ENCODE data around the gene KRT86. TPM values are rescaled to one million over a fixed set of nuclear protein-coding genes. Genes with fewer than 3 reads are reported as not detected.
"Not testable (repeated sequence)": the region's sequence is repeated elsewhere in the genome, so short reads cannot be mapped to it uniquely, and the experiment has no call there.

Gene KRT86
- total RNA-seq, 1 donor from 2014 or later: not detected

- ATAC-seq (no peak), DNase-seq (no peak)
- intact Hi-C loops (cut with micrococcal nuclease): no loop called here
Measured at GRCh38 chr12:52343550-52343949, 69.1 kb downstream of the KRT86 start.

GRCh38 chr12:52344111-52344510 is 69.7 kb downstream of the KRT86 start:
- intact Hi-C loops (cut with micrococcal nuclease): no loop called here
- no peak for ATAC-seq
- no peak for DNase-seq

- intact Hi-C loops (cut with micrococcal nuclease); DNase-seq; ATAC-seq: not testable (repeated sequence)
Measured at GRCh38 chr12:52345041-52345440, 70.6 kb downstream of the KRT86 start.

GRCh38 chr12:52346593-52346992 is 72.1 kb downstream of the KRT86 start:
- intact Hi-C loops (cut with micrococcal nuclease): no loop called here
- ATAC-seq: peak; percentile 89

GRCh38 chr12:52347016-52347415 is 72.6 kb downstream of the KRT86 start:
- DNase-seq: no peak
- ATAC-seq: no peak
- intact Hi-C loops (cut with micrococcal nuclease): no loop called here

More at GRCh38 chr12:52346593-52346992, 72.1 kb downstream of the KRT86 start:
- DNase-seq: peak; percentile 46

GRCh38 chr12:52347551-52348510 is 73.4 kb downstream of the KRT86 start:
- ATAC-seq: no peak
- DNase-seq: no peak
- intact Hi-C loops (cut with micrococcal nuclease): no loop called here

- no peak for ATAC-seq
- intact Hi-C loops (cut with micrococcal nuclease): no loop called here
Measured at GRCh38 chr12:52349196-52349595, 74.8 kb downstream of the KRT86 start.

GRCh38 chr12:52350021-52350620 is 75.7 kb downstream of the KRT86 start:
- intact Hi-C loops (cut with micrococcal nuclease): no loop called here
- no peak for ATAC-seq
- DNase-seq: no peak

More at GRCh38 chr12:52349196-52349595, 74.8 kb downstream of the KRT86 start:
- DNase-seq: no peak

- DNase-seq (no peak), ATAC-seq (no peak)
- intact Hi-C loops (cut with micrococcal nuclease): no loop called here
Measured at GRCh38 chr12:52350786-52351185, 76.3 kb downstream of the KRT86 start.

GRCh38 chr12:52351196-52352059 is 77.0 kb downstream of the KRT86 start:
- DNase-seq: peak; percentile 66
- intact Hi-C loops (cut with micrococcal nuclease): no loop called here
- peak; percentile 80 for ATAC-seq

GRCh38 chr12:52352951-52353350 is 78.5 kb downstream of the KRT86 start:
- intact Hi-C loops (cut with micrococcal nuclease): no loop called here
- ATAC-seq (no peak), DNase-seq (no peak)

GRCh38 chr12:52353766-52354165 is 79.3 kb downstream of the KRT86 start:
- intact Hi-C loops (cut with micrococcal nuclease): no loop called here
- ATAC-seq (no peak), DNase-seq (no peak)

GRCh38 chr12:52354200-52354599 is 79.8 kb downstream of the KRT86 start:
- intact Hi-C loops (cut with micrococcal nuclease): no loop called here
- DNase-seq (no peak), ATAC-seq (no peak)

GRCh38 chr12:52355176-52355575 is 80.7 kb downstream of the KRT86 start:
- intact Hi-C loops (cut with micrococcal nuclease): no loop called here
- DNase-seq (no peak), ATAC-seq (no peak)

- intact Hi-C loops (cut with micrococcal nuclease): no loop called here
- DNase-seq (no peak), ATAC-seq (no peak)
Measured at GRCh38 chr12:52356031-52356761, 81.8 kb downstream of the KRT86 start.

- ATAC-seq: no peak
- intact Hi-C loops (cut with micrococcal nuclease): no loop called here
- no peak for DNase-seq
Measured at GRCh38 chr12:52356762-52357580, 82.5 kb downstream of the KRT86 start.

All from left ventricle myocardium superior (tissue), 1 donor.